ENCODE results near the gene PABPN1.

DNA sequence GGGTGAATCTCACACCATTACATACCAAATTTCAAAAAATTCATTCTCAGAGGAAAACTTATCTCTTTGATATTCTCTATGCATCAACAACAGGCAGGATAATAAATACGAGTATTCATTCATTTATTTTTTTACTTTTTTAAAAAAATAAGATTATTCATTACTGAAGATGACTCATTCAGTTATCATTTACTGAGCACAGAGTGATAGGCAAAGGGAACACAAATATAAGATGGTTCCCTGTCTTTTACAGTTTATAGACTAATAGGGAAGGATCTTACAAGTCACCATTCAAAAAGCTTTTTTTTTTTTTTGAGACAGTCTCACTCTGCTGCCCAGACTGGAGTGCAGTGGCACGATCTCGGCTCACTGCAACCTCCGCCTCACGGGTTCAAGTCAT, 5.0 kb upstream of the PABPN1 start:
- TF ChIP-seq, protein P1, sequence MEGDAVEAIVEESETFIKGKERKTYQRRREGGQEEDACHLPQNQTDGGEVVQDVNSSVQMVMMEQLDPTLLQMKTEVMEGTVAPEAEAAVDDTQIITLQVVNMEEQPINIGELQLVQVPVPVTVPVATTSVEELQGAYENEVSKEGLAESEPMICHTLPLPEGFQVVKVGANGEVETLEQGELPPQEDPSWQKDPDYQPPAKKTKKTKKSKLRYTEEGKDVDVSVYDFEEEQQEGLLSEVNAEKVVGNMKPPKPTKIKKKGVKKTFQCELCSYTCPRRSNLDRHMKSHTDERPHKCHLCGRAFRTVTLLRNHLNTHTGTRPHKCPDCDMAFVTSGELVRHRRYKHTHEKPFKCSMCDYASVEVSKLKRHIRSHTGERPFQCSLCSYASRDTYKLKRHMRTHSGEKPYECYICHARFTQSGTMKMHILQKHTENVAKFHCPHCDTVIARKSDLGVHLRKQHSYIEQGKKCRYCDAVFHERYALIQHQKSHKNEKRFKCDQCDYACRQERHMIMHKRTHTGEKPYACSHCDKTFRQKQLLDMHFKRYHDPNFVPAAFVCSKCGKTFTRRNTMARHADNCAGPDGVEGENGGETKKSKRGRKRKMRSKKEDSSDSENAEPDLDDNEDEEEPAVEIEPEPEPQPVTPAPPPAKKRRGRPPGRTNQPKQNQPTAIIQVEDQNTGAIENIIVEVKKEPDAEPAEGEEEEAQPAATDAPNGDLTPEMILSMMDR (IDR thresholded peaks at IDR 0.05; ENCODE audit: low read depth, low read length): no peak
- no peak for TF ChIP-seq POLR2A (IDR thresholded peaks at IDR 0.05; ENCODE audit: extremely low read depth, insufficient read length)
- TF ChIP-seq, protein P2, sequence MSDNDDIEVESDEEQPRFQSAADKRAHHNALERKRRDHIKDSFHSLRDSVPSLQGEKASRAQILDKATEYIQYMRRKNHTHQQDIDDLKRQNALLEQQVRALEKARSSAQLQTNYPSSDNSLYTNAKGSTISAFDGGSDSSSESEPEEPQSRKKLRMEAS (IDR thresholded peaks at IDR 0.05; ENCODE audit: low read depth, low read length): no peak
